K562 (cell line): Measurements from ENCODE around the gene SLC52A1. TPM values are rescaled to one million over a fixed set of nuclear protein-coding genes. Genes with fewer than 3 reads are reported as not detected.

Experiments
- ARID4B ChIP-seq: sonication (generic); formaldehyde crosslinking; IDR thresholded peaks from 2 replicates; pipeline ENCODE4 v1.8.0; 2022; ENCODE audit warnings: mild to moderate bottlenecking, missing genetic modification reagents
- DIDO1 ChIP-seq: fragments of 450-650 bp; IDR thresholded peaks from 2 replicates; pipeline ENCODE4 v1.6.1; 2016; ENCODE audit warnings: low read depth, missing biosample characterization, missing genetic modification characterization
- GTF2B ChIP-seq: IDR thresholded peaks from 2 replicates; pipeline ENCODE4 v1.6.1; 2011; ENCODE audit not compliant: insufficient read length; ENCODE audit errors: extremely low read depth
- KAT7 ChIP-seq: sonication (generic); formaldehyde crosslinking; IDR thresholded peaks from 2 replicates; pipeline ENCODE4 v1.8.0; 2022; ENCODE audit warnings: missing genetic modification reagents, mild to moderate bottlenecking, borderline replicate concordance
- KLF6 ChIP-seq: fragments of 250-450 bp; sonication (Bioruptor Pico); IDR thresholded peaks from 2 replicates; pipeline ENCODE4 v1.4.0; 2020; ENCODE audit warnings: mild to moderate bottlenecking, moderate library complexity, borderline replicate concordance
- RBM39 ChIP-seq: fragments of 200-400 bp; formaldehyde crosslinking; optimal IDR thresholded peaks from 2 replicates; pipeline ENCODE3; 2018; ENCODE audit warnings: low read depth, low read length
- RUNX1 ChIP-seq: sonication (generic); IDR thresholded peaks from 2 replicates; pipeline ENCODE4 v1.6.1; 2016; ENCODE audit warnings: antibody characterized with exemption, low read depth
- SIN3B ChIP-seq: fragments of 450-650 bp; IDR thresholded peaks from 2 replicates; pipeline ENCODE4 v1.6.1; 2017; ENCODE audit warnings: low read depth, mild to moderate bottlenecking, moderate library complexity
- TAF9B ChIP-seq: fragments of 450-650 bp; IDR thresholded peaks from 2 replicates; pipeline ENCODE4 v1.6.1; 2018; ENCODE audit warnings: mild to moderate bottlenecking; ENCODE audit not compliant: partially characterized antibody
- polyA plus RNA-seq, 8 experiments: library from polyadenylated mRNA; depleted of rRNA in 4 of 8; stranded (reverse) in 5 of 8; unstranded in 3 of 8; fragments of >200 nt; fragmentation: Nextera tagmentation in 2 of 8; fragmentation: Illumina TruSeq in 1 of 8; extraction: Ambion mirVana in 2 of 8; extraction: Trizol in 1 of 8; gene quantifications; 2 replicates each; pipeline versions ENCODE4 v1.2.1 to v1.2.3, GENCODE V29; 2011 to 2014; ENCODE audit warnings: inconsistent platforms in 1 of 8, missing spikeins in 1 of 8
- total RNA-seq, 7 experiments: library from RNA; depleted of rRNA in 6 of 7; stranded (reverse); fragments of >200 nt in 6 of 7; fragmentation: Illumina TruSeq in 2 of 7; extraction: Trizol in 2 of 7; gene quantifications; 2 replicates each; pipeline versions ENCODE4 v1.2.1 to v1.2.3, GENCODE V29; 2011 to 2021; ENCODE audit warnings: low replicate concordance in 1 of 7
- TF ChIP-seq, protein P1 (sequence below): fragments of 450-650 bp; IDR thresholded peaks from 2 replicates; pipeline ENCODE4 v1.6.1; 2017; ENCODE audit warnings: mild to moderate bottlenecking, moderate library complexity
- TF ChIP-seq, protein P2 (sequence below), 2 experiments: fragments of 450-650 bp; formaldehyde crosslinking in 1 of 2; IDR thresholded peaks; 2 replicates each; pipeline versions ENCODE4 v1.4.0 to v1.6.1; 2014 to 2020; ENCODE audit warnings: mild to moderate bottlenecking in 2 of 2, borderline replicate concordance in 1 of 2, low read depth in 1 of 2

The SLC52A1 gene
- total and polyA plus RNA-seq, 9 of the 15 experiments (the other 6 are each of a cell fraction or from before 2014, with no cell fraction given): 0.04 TPM; not detected in 8

DNA sequence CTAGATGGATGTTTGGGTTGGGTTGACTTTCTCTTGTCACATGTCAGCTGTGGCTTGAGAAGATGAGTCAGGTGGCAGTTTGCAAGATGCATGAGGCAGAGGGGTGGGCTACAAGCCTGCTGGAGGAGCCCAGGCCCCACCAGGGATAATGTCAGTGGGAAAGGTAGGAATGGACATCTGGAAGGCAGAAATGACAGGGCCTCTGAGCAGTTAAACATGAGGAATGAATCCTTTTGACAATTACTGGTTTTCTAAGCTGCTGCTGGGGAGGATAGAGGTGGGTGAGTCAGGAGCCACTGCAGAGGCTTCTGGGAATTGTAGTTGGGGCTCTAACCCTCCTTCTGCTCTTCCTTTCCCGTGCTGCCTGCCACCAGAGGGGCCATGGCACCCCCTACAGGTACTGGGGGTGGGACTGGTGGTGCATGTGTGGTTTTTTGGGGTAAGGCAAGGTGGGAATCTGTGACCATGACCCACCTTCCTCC is 15.7 kb downstream of the SLC52A1 start (continued):
- TF ChIP-seq, protein P1, sequence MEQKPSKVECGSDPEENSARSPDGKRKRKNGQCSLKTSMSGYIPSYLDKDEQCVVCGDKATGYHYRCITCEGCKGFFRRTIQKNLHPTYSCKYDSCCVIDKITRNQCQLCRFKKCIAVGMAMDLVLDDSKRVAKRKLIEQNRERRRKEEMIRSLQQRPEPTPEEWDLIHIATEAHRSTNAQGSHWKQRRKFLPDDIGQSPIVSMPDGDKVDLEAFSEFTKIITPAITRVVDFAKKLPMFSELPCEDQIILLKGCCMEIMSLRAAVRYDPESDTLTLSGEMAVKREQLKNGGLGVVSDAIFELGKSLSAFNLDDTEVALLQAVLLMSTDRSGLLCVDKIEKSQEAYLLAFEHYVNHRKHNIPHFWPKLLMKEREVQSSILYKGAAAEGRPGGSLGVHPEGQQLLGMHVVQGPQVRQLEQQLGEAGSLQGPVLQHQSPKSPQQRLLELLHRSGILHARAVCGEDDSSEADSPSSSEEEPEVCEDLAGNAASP: no peak
- no peak for TF ChIP-seq DIDO1 (tag)
- TF ChIP-seq KAT7 (CRISPR knock-in tag): no peak
- TF ChIP-seq TAF9B: no peak
- TF ChIP-seq ARID4B (CRISPR knock-in tag): no peak
- no peak for TF ChIP-seq SIN3B
- no peak for TF ChIP-seq GTF2B
- TF ChIP-seq RUNX1: no peak
- no peak for TF ChIP-seq KLF6 (CRISPR knock-in tag)
- TF ChIP-seq RBM39: no peak
- TF ChIP-seq, protein P2, sequence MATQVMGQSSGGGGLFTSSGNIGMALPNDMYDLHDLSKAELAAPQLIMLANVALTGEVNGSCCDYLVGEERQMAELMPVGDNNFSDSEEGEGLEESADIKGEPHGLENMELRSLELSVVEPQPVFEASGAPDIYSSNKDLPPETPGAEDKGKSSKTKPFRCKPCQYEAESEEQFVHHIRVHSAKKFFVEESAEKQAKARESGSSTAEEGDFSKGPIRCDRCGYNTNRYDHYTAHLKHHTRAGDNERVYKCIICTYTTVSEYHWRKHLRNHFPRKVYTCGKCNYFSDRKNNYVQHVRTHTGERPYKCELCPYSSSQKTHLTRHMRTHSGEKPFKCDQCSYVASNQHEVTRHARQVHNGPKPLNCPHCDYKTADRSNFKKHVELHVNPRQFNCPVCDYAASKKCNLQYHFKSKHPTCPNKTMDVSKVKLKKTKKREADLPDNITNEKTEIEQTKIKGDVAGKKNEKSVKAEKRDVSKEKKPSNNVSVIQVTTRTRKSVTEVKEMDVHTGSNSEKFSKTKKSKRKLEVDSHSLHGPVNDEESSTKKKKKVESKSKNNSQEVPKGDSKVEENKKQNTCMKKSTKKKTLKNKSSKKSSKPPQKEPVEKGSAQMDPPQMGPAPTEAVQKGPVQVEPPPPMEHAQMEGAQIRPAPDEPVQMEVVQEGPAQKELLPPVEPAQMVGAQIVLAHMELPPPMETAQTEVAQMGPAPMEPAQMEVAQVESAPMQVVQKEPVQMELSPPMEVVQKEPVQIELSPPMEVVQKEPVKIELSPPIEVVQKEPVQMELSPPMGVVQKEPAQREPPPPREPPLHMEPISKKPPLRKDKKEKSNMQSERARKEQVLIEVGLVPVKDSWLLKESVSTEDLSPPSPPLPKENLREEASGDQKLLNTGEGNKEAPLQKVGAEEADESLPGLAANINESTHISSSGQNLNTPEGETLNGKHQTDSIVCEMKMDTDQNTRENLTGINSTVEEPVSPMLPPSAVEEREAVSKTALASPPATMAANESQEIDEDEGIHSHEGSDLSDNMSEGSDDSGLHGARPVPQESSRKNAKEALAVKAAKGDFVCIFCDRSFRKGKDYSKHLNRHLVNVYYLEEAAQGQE (IDR thresholded peaks at IDR 0.05; ENCODE audit: borderline replicate concordance): no peak
- TF ChIP-seq, protein P2 (CRISPR knock-in tag; IDR thresholded peaks at IDR 0.05; ENCODE audit: low read depth): no peak
